Gastrocnemius medialis (tissue), 4 donors: Measurements from ENCODE around the gene OSCP1.

Source experiments
- POLR2A ChIP-seq, 2 donors: fragments of 450-650 bp; IDR thresholded peaks; one replicate each; pipeline ENCODE4 v1.6.1; 2017; ENCODE audit warnings: antibody characterized with exemption in 2 of 2, mild to moderate bottlenecking in 2 of 2, moderate library complexity in 2 of 2
- TF ChIP-seq, protein P1 (sequence below), 5 experiments: fragments of 450-650 bp in 3 of 5; fragments of 200-600 bp in 2 of 5; sonication (generic) in 2 of 5; IDR thresholded peaks in 4 of 5; conservative IDR thresholded peaks in 1 of 5; 1 replicate in 4 of 5; 2 replicates in 1 of 5; pipeline ENCODE4 v1.5.1; 2016 to 2019; ENCODE audit warnings: antibody characterized with exemption in 5 of 5, mild to moderate bottlenecking in 3 of 5, moderate library complexity in 3 of 5

- TF ChIP-seq, protein P1, sequence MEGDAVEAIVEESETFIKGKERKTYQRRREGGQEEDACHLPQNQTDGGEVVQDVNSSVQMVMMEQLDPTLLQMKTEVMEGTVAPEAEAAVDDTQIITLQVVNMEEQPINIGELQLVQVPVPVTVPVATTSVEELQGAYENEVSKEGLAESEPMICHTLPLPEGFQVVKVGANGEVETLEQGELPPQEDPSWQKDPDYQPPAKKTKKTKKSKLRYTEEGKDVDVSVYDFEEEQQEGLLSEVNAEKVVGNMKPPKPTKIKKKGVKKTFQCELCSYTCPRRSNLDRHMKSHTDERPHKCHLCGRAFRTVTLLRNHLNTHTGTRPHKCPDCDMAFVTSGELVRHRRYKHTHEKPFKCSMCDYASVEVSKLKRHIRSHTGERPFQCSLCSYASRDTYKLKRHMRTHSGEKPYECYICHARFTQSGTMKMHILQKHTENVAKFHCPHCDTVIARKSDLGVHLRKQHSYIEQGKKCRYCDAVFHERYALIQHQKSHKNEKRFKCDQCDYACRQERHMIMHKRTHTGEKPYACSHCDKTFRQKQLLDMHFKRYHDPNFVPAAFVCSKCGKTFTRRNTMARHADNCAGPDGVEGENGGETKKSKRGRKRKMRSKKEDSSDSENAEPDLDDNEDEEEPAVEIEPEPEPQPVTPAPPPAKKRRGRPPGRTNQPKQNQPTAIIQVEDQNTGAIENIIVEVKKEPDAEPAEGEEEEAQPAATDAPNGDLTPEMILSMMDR (IDR thresholded peaks at IDR 0.05 in 4 of 5, conservative IDR thresholded peaks at IDR 0.05 in 1 of 5), result no peak
- TF ChIP-seq POLR2A (IDR thresholded peaks at IDR 0.05), result no peak
These were observed 70.1 kb downstream of the OSCP1 start for GRCh38 chr1:36380143-36380619.
